Measurements from ENCODE around the gene EDN1.

The EDN1 gene

GRCh38 chr6:12270551-12271230 is 19.5 kb upstream of the EDN1 start:
- DNase-seq (ENCODE audit: low spot score) = no peak

DNA sequence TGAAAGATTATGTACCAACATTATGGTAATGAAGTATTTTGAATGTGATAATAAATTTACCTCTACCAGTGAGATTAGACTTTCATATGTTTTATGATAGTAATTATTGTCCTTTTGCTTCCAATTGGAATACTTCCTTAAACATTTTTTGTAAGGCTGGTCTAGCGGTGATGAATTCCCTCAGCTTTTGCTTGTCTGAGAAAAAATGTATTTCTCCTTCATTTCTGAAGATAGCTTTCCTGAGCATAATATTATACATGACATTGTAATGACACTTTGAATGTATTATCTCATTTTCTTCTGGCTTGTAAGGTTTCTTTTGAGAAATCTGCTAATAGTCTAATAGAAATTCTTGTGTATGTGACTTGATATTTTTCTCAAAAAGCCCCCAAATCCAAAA is 18.6 kb upstream of the EDN1 start:
- DNase-seq (ENCODE audit: low spot score) = no peak

GRCh38 chr6:12271997-12272396 is 18.2 kb upstream of the EDN1 start:
- no peak for DNase-seq (ENCODE audit: low spot score)

DNA sequence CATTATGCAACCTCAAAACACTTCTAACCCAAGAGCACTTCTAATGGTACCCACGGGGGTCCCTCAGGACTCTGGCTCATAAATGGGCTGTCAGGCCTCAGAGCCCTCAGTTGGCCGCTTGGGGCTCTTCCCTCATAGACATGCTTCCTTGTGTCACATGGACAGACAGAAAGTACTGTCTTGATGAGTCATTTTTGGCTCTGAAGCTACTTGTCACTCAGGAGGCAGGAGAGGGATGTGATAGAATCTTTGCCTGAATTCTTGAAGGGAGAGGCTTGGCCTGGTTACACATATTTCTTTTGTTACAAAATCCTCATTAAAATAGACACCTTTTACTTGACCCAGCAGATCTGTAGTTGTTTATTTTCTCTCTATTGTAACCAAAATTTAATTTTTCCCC is 15.1 kb upstream of the EDN1 start:
- DNase-seq (ENCODE audit: low spot score) = no peak

DNA sequence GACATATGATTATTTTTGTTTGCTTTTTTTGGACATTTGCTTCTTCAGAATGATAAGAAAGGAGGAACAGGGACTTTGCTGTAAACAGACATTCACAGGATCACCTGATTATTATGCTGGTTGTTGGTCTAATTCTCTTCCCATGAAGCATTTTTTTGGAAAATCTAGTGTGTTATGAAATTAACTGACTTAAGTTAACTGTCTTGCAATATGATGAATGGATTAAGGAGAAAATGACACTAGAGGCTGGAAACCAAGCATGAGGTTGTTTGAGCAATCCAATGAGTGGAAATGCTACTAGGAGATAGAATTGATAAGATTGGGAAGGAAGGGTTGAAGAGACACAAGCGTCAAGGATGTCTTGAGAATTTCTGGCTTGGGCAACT is 13.2 kb upstream of the EDN1 start:
- DNase-seq (ENCODE audit: low spot score) = no peak

DNA sequence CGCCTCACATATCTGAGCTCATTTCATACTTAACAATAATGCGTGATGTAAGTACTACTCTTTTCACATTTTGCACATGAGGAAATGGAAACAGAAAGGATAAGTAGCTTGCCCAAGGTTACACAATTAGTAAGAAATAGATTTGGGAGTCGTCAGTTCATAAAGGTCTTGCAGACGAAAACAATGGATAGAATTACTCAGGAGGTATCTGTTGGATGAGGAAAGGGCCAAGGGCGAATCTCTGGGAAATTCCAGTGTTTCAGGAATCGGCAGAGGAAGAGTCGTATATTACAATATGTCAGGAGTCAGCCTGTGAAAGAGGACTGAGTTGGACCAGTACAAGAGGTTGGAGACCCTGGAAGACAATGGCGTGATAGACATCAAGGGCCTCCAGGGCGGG is 12.8 kb upstream of the EDN1 start:
- DNase-seq (ENCODE audit: low spot score) = no peak

DNA sequence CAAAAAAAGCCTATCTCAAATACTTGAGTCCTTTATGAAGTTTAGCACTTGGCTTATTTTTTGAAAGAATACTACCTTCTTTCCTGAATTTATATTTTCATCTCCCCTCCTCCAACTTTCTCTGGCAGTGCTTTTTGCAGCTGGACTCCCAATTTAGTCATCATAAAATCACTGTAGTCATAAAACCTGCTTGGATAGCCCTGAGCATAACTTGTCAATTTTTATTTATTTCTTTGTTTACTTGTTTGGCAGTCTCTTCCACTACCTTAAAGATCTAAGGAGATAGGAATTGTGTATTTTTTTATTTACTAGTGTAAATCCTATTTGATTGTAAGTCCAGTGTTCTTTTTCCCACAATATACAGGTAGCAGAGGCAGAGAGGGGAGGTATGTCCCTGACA is 11.2 kb upstream of the EDN1 start:
- DNase-seq (ENCODE audit: low spot score) = no peak

GRCh38 chr6:12279322-12280091 is 10.7 kb upstream of the EDN1 start:
- no peak for DNase-seq (ENCODE audit: low spot score)

- no peak for DNase-seq (ENCODE audit: low spot score)
Measured at GRCh38 chr6:12280458-12280857, 9.7 kb upstream of the EDN1 start.

GRCh38 chr6:12280902-12281301 is 9.3 kb upstream of the EDN1 start:
- no peak for DNase-seq (ENCODE audit: low spot score)

DNA sequence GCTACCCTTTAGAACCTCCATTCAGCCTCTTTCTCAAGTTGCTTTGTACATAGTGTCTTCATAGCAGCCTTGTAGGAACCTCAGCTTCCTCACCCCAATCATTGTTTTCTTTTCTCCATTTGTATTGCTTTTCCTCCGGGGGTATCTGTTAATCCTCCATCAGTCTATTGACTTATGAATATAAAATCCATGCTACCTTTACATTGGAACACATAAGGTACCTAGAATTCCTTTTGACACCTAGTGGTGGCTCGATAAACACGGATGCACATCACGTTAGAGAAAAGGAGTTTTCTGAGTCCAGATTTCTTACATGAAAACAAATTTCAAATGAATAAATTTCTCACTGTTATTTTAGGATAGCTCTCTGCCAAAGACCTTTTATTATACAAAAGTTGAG is 6.3 kb upstream of the EDN1 start:
- DNase-seq (ENCODE audit: low spot score) = no peak

DNA sequence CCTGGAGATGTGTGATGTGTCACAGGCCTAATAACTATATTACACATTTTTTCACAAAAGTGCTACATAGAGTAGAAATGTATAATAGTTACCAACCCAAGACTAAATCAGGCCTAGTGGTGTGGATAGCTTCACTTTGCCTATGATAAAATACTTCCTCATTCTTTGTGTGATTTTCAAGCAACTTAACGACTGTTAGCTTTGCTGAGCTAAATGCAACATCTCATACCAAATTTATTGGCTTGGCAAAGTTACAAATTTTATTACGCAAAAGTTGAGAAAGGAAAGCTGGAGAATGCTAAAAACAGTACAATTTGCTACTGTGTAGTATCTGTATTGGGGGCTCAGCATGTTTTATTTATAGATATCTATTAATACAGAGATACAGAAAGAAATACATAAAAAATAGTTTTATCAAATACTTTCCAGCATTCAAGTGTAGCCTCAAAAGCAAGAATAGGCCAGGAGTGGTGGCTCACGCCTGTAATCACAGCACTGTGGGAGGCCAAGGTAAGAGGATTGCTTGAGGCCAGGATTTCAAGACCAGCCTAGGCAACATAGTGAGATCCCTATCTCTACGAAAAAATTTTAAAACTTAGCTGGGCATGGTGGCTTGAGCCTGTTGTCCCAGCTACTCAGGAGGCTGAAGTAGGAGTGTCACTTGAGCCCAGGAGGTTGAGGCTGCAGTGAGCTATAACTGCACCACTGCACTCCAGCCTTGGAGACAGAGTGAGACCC is 3.6 kb upstream of the EDN1 start:
- no peak for DNase-seq (ENCODE audit: low spot score)

- DNase-seq (ENCODE audit: low spot score) = no peak
Measured at GRCh38 chr6:12288211-12288618, 1.9 kb upstream of the EDN1 start.

GRCh38 chr6:12288914-12289313 is 1.2 kb upstream of the EDN1 start:
- DNase-seq (ENCODE audit: low spot score) = no peak

DNA sequence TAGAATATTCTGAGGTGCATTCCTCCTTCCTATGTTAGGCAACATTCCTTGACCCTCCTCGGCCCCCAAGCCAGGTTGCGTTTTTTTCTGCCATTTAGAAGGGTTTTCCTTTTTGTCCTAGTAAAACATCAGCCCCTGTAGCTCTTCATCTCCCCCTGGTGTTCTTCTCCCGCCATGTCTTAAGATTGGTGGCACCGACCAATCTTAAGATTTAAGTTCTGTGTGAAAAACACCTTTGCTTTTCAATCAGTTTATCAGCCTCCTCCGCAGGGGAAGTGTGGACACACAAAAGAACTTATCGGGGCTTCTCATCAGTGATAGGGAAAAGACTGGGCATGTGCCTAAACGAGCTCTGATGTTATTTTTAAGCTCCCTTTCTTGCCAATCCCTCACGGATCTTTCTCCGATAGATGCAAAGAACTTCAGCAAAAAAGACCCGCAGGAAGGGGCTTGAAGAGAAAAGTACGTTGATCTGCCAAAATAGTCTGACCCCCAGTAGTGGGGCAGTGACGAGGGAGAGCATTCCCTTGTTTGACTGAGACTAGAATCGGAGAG is 719 bp upstream of the EDN1 start:
- DNase-seq (ENCODE audit: low spot score) = no peak

DNA sequence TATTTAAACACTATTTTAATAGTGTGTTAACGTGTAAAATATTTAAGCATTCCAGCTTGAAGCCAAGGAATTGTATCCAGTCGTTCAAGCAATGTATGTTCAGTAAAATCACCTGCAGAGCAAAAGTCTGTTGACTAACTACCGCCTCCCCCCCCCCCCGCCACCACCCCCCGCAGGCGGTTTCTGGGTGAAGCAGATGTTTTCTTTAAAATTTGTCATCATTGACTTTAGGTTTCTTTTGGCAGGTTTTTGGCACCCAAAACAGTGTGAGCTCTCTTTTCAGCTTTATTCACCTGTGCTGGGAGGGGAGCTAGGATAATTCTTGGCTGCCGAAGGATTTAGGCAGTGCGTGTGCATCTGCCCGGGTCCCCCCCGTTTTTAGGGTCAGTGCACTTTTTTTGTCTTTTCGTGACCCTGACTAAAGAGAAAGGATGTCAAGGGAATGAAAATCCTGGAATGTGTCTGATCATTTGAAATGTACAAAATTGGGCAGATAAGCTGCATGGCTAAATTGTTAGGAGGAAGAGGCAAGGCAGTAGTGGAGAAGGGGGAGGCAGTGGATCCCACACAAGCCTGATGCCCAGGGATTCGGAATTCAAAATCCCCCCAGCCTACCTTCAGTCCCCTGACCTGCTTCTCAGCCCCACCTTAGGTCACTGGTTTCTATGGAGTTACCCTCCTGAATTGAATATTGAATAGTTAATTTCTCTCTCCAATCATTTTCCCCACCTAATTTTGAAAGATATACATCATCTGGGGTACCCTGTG is 1.1 kb downstream of the EDN1 start:
- DNase-seq (ENCODE audit: low spot score) = no peak

- no peak for DNase-seq (ENCODE audit: low spot score)
Measured at GRCh38 chr6:12291839-12292604, 1.9 kb downstream of the EDN1 start.

- no peak for DNase-seq (ENCODE audit: low spot score)
Measured at GRCh38 chr6:12293235-12293930, 3.2 kb downstream of the EDN1 start.

DNA sequence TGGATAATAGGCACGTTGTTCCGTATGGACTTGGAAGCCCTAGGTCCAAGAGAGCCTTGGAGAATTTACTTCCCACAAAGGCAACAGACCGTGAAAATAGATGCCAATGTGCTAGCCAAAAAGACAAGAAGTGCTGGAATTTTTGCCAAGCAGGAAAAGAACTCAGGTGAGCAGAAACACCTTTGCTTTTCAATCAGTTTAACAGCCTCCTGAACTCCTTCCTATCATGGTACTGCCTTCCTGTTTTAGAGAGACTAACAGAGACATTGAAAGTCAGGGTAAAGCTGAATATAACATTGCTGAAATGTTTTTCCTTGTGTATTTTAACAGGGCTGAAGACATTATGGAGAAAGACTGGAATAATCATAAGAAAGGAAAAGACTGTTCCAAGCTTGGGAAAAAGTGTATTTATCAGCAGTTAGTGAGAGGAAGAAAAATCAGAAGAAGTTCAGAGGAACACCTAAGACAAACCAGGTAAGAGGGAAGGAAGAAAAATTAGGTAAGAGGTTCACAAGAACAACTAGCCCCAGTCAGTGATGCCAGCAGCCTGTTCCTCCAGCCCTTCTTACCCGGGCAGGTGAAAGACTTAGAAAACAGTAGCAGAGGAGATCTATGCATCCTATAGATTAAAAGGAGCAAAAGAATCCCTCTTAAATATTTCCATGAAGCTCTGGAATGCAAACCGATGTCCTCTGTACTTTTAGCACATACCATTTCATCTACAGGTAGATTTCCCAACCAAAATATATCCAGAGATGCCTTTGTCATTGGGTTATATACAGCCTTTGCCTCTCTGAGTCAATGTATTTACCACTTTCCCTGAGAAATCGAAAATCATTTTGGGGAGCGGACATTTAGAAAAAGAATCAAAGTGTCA is 4.0 kb downstream of the EDN1 start:
- no peak for DNase-seq (ENCODE audit: low spot score)

All from hematopoietic multipotent progenitor cell treated with erythropoietin and hydrocortisone succinate and interleukin-3 and kit ligand, for 17 days (in vitro differentiated cells).